GM23248 (cell line): Measurements from ENCODE around the gene RBM34.
"Not testable (repeated sequence)": the region's sequence is repeated elsewhere in the genome, so short reads cannot be mapped to it uniquely, and the experiment has no call there.

ENCODE experiments used
- EZH2 ChIP-seq: fragments of 200-600 bp; sonication (generic); IDR thresholded peaks from 2 replicates; pipeline ENCODE4 v1.6.1; 2018; ENCODE audit warnings: antibody characterized with exemption, mild to moderate bottlenecking; ENCODE audit not compliant: insufficient read depth, poor library complexity, severe bottlenecking
- EZH2phosphoT487 ChIP-seq: fragments of 200-600 bp; sonication (generic); IDR thresholded peaks from 2 replicates; pipeline ENCODE4 v1.6.1; 2018; ENCODE audit warnings: antibody characterized with exemption, moderate library complexity, mild to moderate bottlenecking, low read depth; ENCODE audit not compliant: insufficient read depth

DNA sequence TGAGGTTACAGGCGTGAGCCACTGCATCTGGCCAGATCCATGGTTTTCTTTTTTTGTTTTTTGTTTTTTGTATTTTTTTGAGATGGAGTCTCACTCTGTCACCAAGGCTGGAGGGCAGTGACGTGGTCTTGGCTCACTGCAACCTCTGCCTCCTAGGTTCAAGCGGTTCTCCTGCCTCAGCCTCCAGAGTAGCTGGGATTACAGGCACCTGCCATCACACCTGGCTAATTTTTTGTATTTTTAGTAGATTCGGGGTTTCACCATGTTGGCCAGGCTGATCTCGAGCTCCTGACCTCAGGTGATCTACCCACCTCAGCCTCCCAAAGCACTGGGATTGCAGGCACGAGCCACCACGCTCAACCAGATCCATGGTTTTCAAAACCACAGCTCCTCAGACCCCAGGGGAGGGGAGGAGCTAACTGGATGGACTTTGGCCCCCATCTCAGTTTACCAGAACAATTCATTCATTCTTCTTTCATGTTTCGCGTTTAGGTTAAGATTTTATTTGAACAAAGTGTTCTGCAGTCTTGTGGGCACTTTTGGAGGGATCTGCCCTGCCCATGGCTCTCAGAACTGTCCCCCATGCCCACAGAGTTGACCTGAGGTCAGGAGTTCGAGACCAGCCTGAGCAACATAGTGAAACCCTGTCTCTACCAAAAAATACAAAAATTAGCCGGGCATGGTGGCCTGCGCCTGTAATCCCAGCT lies 75.5 kb downstream of the RBM34 start:
- TF ChIP-seq EZH2, EZH2phosphoT487: not testable (repeated sequence)
